Activated naive CD4-positive, alpha-beta T cell treated with Interleukin-2 at 50 U/mL for 16 hours (primary cell): ENCODE data around the gene POC1A.

Experiments
- DNase-seq: peaks from one replicate; pipeline ENCODE4 v3.0.0-alpha.2; 2020

The POC1A gene

GRCh38 chr3:52080830-52081719, 73.1 kb downstream of the POC1A start:
- DNase-seq: no peak

- no peak for DNase-seq
Measured at GRCh38 chr3:52079958-52080357, 74.3 kb downstream of the POC1A start.

DNA sequence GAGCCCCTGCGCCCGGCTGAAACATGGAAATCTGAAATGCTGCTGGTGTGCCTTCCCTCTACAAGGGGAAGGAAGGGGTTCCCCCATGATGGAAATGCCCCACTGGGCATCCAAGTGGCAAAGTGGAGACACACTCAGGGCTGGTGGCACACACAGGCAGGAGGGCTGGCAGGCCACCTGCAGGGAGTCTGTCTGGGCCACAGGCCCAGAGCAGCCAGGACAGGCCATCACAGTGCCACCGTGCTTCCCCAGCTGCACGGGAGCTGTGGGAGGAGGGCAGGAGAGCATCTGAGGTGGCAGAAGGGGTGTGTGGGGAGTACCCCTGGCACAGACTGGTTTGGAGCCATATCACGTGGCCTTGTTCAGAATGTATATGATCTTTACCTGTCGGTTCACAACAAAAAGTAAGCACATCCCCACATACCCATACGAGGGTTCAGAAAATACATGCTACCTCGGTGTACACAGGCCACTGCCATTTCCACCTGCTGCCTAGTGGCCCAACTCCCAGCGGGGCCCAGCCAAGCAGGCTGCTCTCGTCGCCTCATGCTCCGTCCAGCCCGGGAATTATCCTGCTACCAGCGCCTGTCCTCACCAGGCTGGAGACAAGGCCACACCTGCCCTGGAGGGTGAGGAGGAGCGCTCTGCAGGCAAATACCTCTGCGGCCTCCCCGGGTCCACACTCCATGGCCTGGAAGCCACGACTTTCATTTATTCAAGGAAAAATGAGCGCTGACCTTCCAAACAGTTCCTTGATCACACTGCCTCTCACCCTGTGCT, 75.3 kb downstream of the POC1A start:
- no peak for DNase-seq

DNA sequence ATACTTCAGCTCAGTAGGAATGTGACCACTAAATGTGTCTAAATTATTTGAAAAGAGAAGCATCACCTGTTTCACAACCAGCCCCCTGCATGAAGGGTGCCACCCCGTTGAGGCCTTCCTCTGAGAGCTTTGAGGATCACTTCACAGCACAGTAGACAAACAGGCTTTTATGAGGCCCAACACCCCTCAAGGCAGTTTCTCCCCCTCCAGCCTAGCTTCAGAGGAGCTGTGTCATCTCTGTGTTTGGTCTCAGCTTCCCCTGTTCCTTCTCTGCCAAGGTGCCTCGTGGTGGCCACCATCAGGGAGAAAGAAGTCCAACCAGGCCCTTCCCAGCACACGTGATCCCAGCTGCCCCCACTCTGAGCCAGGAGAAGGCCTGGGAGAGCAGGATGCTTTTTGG, 76.3 kb downstream of the POC1A start:
- DNase-seq: no peak

DNA sequence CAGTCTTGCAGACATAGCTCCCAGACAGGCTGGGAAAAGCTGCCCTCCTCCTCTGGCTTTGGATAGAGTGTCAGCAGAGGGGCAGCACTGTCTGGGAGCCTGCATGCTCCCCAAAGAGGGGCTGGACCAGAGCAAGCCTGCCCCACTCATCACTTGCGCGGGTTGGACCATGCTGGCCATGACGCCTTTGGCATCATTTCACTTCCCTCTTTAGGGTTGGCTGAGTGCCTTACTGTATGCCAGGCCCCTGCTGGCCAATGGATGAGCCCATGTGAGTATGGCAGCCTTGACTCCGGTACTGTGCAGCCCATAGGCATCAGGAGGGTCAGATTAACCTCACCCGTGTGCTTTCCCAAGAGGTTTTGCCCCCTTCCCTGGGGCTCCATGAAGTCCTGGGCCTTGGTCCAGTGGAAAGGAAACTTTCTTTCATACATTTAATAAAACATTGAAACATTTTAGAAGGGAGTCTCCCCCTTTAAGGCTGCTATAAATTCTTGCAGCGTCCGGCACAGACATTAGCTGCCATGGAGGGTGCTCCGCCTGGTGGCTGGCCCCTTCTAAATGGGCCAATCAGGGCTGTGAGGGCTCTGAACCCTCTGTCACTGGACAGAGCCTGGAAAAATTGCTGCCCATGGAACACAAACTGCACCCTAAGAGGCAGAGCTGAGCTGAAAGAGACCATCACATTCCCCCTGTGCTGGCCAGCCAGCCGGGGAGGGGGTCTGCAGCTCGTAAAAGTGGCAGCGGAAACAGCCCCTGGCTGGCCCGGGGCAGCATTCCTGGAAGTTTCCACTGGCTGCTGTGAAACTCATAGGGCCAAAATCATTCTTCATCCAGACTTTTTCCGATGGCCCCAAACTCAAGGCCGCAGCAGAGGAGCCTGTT, 77.1 kb downstream of the POC1A start:
- DNase-seq: no peak

- DNase-seq: no peak
Measured at GRCh38 chr3:52073490-52073889, 80.7 kb downstream of the POC1A start.

DNA sequence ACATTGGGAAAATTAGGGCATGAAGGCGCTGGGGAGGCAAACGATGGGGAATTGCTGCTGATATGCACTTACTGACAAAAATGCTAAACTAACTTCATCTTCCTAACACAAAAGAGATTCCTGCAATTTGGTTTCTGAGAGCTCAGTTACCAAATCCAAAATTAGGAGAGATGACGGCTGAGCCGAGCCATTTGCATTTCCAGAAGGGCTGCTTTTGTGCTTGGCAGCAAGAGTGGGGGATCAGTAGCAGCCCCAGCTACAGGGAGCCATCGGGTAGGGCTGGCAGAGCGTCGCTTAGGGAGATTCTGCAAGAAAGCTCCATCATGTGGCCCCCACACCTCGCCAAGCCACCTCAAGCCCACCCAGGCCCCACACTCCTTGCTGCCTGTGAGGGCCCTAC, 81.8 kb downstream of the POC1A start:
- no peak for DNase-seq

DNA sequence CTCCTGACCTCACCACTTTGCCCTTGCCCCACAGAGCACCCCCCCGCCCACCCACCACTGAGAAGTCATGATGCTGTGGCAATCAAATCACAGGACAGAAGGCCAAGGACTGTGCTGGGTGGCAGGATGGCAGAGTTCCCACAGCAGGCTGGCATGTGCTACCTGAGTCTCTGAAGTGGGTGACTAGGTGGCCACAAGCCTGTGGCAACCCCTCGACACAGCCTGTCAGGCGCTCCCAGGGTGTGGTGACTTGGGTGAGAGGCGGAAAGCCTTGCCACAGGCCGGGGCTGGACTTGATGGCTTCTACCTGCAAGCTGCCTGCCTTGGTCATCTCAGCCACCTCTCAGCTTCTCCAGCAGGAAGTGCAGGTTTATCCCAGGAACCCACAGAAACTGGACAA, 82.2 kb downstream of the POC1A start:
- DNase-seq: no peak

DNA sequence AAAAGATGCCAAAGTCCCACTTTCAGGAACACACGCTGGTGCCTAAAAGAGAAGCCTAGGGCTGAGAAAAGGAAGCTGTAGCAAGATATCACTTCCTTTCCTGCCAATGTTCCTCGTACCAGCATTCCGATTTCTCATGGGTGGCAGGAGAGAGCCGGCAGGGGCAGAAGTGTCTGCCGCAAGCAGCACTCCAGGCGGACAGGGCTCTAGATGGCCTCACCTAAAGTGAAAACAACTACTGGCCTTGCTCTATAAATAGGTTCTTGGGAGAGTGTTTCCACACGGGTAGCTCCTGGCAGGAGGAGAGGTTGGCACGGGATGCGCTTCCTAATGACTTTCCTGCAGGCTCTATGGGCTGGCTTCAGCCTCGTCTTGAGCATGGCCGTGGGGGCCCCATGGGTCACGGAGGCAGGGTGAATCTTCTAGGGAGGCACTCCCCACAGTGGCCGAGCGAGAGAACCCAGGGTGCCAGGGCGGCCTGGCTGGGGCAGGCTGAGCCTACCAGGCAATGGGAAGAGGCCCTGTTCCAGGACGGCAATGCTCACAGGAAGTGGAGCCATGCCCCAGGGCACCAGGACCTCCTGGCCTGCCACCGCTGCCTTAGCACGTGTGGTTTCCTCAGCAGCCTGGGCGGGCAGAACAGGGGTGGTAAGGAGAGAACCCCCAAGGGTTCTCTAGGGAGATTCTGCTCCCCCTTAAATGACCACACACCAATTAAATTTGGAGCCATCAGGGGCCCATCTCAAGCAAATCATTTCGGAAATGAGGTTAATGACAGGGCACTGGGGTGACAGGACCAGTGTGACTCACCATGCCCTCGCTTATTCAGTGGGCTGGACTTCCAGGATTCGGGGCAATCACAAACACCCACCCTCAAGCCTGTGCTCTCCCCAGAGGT, 83.2 kb downstream of the POC1A start:
- DNase-seq: no peak

GRCh38 chr3:52069855-52070254, 84.4 kb downstream of the POC1A start:
- no peak for DNase-seq

DNA sequence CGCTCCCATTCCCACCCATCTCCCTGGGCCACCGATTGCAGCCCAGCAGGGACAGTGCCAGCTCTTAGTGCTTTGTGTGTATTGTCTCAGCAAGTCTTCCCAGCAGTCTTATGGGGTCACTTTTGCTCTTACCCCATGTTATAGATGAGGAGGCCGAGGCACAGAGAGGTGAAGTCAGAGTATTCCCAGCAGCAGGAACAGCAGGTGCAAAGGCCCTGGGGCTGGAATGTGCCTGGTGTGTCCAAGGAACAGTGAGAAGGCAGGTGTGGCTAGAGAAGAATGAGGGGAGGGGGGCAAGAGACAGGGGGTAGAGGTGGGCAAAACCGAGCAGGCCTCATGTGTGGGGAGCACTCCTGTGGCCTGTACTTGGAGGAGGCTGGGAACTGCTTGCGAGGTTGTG, 85.1 kb downstream of the POC1A start:
- DNase-seq: no peak

- no peak for DNase-seq
Measured at GRCh38 chr3:52068730-52069129, 85.5 kb downstream of the POC1A start.

- DNase-seq: no peak
Measured at GRCh38 chr3:52068055-52068571, 86.1 kb downstream of the POC1A start.

GRCh38 chr3:52067526-52067925, 86.7 kb downstream of the POC1A start:
- DNase-seq: no peak

- DNase-seq: no peak
Measured at GRCh38 chr3:52067046-52067445, 87.2 kb downstream of the POC1A start.

GRCh38 chr3:52065264-52065756, 88.9 kb downstream of the POC1A start:
- no peak for DNase-seq

DNA sequence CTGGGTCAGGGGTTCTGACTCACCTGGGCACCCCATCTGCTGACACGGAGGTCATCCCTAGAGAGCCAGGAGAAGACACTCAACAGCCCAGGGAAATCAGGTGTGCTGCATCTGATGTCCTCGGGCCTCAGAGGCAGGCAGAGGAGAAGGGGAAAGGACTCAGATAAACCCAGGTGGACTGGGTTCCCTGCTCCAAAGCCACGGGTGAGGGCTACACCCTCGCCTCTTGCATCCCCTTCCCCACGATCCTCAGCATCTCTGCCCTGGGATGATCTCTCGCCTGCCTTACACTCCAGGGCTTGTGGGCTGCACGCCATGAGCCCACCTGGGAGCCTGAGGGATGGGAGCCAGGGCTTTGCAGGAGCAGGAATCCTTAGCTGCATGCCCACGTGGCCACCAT, 89.7 kb downstream of the POC1A start:
- DNase-seq: no peak

DNA sequence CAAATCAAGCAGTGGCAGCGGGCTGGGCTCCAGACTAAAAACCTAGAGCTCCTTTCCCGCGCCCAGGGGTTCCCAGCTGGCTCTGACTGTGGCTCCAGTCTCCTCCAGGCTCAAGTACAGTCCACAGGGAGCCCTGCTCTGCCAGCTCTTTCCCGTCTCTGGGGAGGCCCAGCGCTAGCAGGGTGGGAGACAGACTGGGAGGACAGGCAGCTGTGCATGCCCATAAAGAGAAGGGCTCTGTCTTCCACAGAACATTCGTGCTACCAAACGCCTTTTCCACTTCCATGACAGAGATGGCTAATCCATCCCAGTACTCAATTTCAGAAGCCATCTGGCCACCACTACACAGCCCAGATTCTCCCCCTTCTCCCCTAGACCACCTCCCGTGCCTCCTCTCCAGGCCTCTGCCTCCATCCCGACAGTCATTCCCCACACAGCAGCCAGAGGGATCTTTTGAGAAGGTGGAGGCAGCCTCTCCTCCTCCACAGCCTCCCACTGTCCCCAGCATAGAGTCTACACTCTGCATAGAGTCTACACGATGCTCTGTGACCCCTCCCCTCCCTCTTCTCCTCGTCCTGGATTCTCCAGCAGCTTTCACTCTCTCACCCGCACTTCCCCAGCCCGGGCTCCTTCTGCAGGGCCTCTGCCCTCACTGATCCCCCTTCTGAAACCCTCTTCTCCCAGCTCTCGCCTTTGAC, 91.0 kb downstream of the POC1A start:
- DNase-seq: no peak

DNA sequence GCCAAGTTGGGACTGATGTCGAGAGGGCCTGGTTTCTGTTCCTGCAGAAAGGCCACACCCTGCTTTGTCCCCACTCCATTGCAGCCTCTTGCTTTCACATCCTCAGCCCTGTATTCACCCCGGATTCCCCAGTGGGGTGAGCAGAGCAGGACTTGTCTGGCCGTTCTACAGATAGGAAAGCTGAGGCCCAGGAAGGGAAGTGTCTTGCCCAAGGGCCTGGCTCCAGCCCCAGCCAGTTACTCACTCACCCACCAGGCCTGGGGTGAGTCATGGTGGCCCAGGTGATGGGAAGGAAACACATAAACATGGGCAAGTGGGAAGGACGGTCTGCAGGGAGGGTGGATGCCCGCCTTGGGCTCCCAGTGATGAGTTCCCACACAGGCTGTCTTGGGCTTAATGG, 91.7 kb downstream of the POC1A start:
- no peak for DNase-seq

- no peak for DNase-seq
Measured at GRCh38 chr3:52061121-52061910, 92.9 kb downstream of the POC1A start.
